Progenitor cell of endocrine pancreas (in vitro differentiated cells): ENCODE results near the gene AMBP. TPM values are rescaled to one million over a fixed set of nuclear protein-coding genes. Genes with fewer than 3 reads are reported as not detected.
A peak's percentile ranks its signal among the peaks of the same experiment; 100 is the strongest.

ENCODE experiments used
- DNase-seq: peaks from one replicate; pipeline ENCODE4 v3.0.0; 2021; ENCODE audit warnings: low spot score; ENCODE audit not compliant: unreplicated experiment
- H3K27ac Mint-ChIP-seq: 2 replicates; pipeline ENCODE4 v1.8.0; 2021; ENCODE audit warnings: mild to moderate bottlenecking, moderate library complexity, mixed read lengths
- H3K27me3 Mint-ChIP-seq: 2 replicates; pipeline ENCODE4 v1.8.0; 2021; ENCODE audit warnings: mixed read lengths
- H3K36me3 Mint-ChIP-seq: 2 replicates; pipeline ENCODE4 v1.8.0; 2022; ENCODE audit warnings: mixed read lengths; ENCODE audit not compliant: insufficient read depth
- H3K4me1 Mint-ChIP-seq: 2 replicates; pipeline ENCODE4 v1.8.0; 2021; ENCODE audit warnings: low read depth, mixed read lengths
- H3K4me3 Mint-ChIP-seq: 2 replicates; pipeline ENCODE4 v1.8.0; 2021; ENCODE audit warnings: low read depth, mild to moderate bottlenecking, moderate library complexity, mixed read lengths
- H3K9me3 Mint-ChIP-seq: 2 replicates; pipeline ENCODE4 v1.8.0; 2021; ENCODE audit warnings: low read depth, mixed read lengths
- CTCF ChIP-seq: fragments of 200-600 bp; sonication (generic); IDR thresholded peaks from one replicate; pipeline ENCODE4 v1.5.0; 2021; ENCODE audit warnings: antibody characterized with exemption, mild to moderate bottlenecking; ENCODE audit not compliant: unreplicated experiment
- total RNA-seq: library from RNA; stranded (reverse); gene quantifications from 2 replicates; pipeline ENCODE4 v1.2.1, GENCODE V29; 2021

Gene AMBP
- total RNA-seq, 1 donor from 2014 or later = 678 TPM

- no peak overlapping the region for H3K4me3 Mint-ChIP-seq
- H3K9me3 Mint-ChIP-seq = peaks cover 14% of the 10 kb centered on the region
- TF ChIP-seq CTCF = no peak
- DNase-seq = no peak
- H3K4me1 Mint-ChIP-seq = peaks cover 19% of the 10 kb centered on the region
- no peak overlapping the region for H3K27ac Mint-ChIP-seq
- H3K36me3 Mint-ChIP-seq = peaks cover 47% of the 10 kb centered on the region
- H3K27me3 Mint-ChIP-seq = no peaks in the 10 kb centered on the region
Measured at GRCh38 chr9:114012126-114012525, 66.0 kb downstream of the AMBP start.

DNA sequence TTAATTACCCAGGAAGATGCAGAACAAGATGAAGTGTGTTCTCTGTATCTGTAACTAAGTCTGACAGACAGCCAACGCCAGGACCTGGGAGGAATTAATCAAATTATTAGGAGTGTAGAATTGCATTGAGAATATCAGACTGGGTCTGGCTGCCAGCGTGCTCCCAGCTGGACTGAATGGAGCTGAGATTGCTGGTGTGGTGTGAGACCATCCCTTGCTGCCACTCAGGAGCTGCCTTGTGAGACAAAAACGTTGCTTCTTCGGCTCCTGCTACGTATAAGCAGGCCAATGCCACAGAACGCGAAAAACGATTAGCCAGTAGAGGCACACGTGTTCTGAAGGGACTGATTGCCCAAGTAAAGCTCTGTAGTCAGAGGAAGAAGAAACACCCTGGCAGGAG lies 66.8 kb downstream of the AMBP start:
- TF ChIP-seq CTCF = no peak
- Mint-ChIP-seq H3K36me3 (peaks cover 49% of the 10 kb centered on the region), H3K4me1 (peaks cover 15% of the 10 kb centered on the region), H3K27ac (no peak overlapping the region), H3K27me3 (no peaks in the 10 kb centered on the region), H3K4me3 (no peak overlapping the region), H3K9me3 (peaks cover 14% of the 10 kb centered on the region)
- peak; percentile 3 for DNase-seq

Other genes with a start within 250 kb of the AMBP start
- 75.3 and 85.8 TPM in 2 replicates for gene ZNF618, start 202.0 kb downstream of the AMBP start, total RNA-seq
- gene KIF12, start 21.0 kb upstream of the AMBP start, total RNA-seq = 166 and 176 TPM in 2 replicates
- gene COL27A1, start 77.2 kb upstream of the AMBP start, total RNA-seq = 162 and 178 TPM in 2 replicates
- 9.3 and 10.8 TPM in 2 replicates for gene ORM1, start 244.8 kb upstream of the AMBP start, total RNA-seq